H9 (cell line): ENCODE measurements around the gene CETP. TPM values are rescaled to one million over a fixed set of nuclear protein-coding genes. Genes with fewer than 3 reads are reported as not detected.

Experiments used
- DNase-seq: peaks from one replicate; pipeline ENCODE4 v3.0.0-alpha.2; 2017
- H2AFZ ChIP-seq: one replicate; pipeline ENCODE4 v1.6.1; 2013; ENCODE audit warnings: mild to moderate bottlenecking, low read length, control low read depth, moderate library complexity
- H2AK5ac ChIP-seq: 2 replicates; pipeline ENCODE4 v1.6.1; 2013; ENCODE audit warnings: low read length, control low read depth, mixed read lengths; ENCODE audit not compliant: insufficient read length
- H2BK120ac ChIP-seq: one replicate; pipeline ENCODE4 v1.6.1; 2013; ENCODE audit warnings: low read depth, mild to moderate bottlenecking, low read length, control low read depth, inconsistent platforms; ENCODE audit not compliant: poor library complexity, severe bottlenecking
- H2BK12ac ChIP-seq: 2 replicates; pipeline ENCODE4 v1.6.1; 2013; ENCODE audit warnings: low read length, control low read depth, mixed read lengths, low read depth; ENCODE audit not compliant: insufficient read length
- H2BK15ac ChIP-seq: 2 replicates; pipeline ENCODE4 v1.6.1; 2013; ENCODE audit warnings: low read depth, low read length, control low read depth
- H2BK20ac ChIP-seq: one replicate; pipeline ENCODE4 v1.6.1; 2013; ENCODE audit warnings: low read depth, mild to moderate bottlenecking, low read length, control low read depth, inconsistent platforms; ENCODE audit not compliant: poor library complexity, severe bottlenecking
- H2BK5ac ChIP-seq: 2 replicates; pipeline ENCODE4 v1.6.1; 2013; ENCODE audit warnings: low read length, control low read depth, mixed read lengths; ENCODE audit not compliant: insufficient read length
- H3K14ac ChIP-seq: 2 replicates; pipeline ENCODE4 v1.6.1; 2013; ENCODE audit warnings: low read length, control low read depth; ENCODE audit not compliant: insufficient read depth
- H3K18ac ChIP-seq: 2 replicates; pipeline ENCODE4 v1.6.1; 2013; ENCODE audit warnings: low read depth, mild to moderate bottlenecking, mixed read lengths, low read length, control low read depth; ENCODE audit not compliant: insufficient read length
- H3K23ac ChIP-seq: 2 replicates; pipeline ENCODE4 v1.6.1; 2013; ENCODE audit warnings: low read length, control low read depth, mixed read lengths, low read depth; ENCODE audit not compliant: insufficient read length
- H3K23me2 ChIP-seq: 2 replicates; pipeline ENCODE4 v1.6.1; 2013; ENCODE audit warnings: low read depth, mild to moderate bottlenecking, mixed read lengths, low read length, control low read depth; ENCODE audit not compliant: insufficient read length, poor library complexity, severe bottlenecking
- H3K27ac ChIP-seq: 2 replicates; pipeline ENCODE4 v1.5.1; 2013; ENCODE audit warnings: low read length, control low read depth, mixed read lengths, low read depth; ENCODE audit not compliant: insufficient read length
- H3K27me3 ChIP-seq: 2 replicates; pipeline ENCODE4 v1.6.1; 2013; ENCODE audit warnings: low read length, control low read depth, inconsistent platforms; ENCODE audit not compliant: insufficient read depth
- H3K4ac ChIP-seq: 2 replicates; pipeline ENCODE4 v1.6.1; 2013; ENCODE audit warnings: low read depth, mild to moderate bottlenecking, control low read depth, inconsistent platforms, low read length, moderate library complexity
- H3K4me1 ChIP-seq: 2 replicates; pipeline ENCODE4 v1.6.1; 2013; ENCODE audit warnings: low read length, control low read depth, inconsistent platforms; ENCODE audit not compliant: insufficient read depth
- H3K4me2 ChIP-seq: 2 replicates; pipeline ENCODE4 v1.6.1; 2013; ENCODE audit warnings: low read length, control low read depth, mixed read lengths; ENCODE audit not compliant: insufficient read length, insufficient read depth
- H3K56ac ChIP-seq: 2 replicates; pipeline ENCODE4 v1.6.1; 2013; ENCODE audit warnings: low read depth, mild to moderate bottlenecking, mixed read lengths, low read length, control low read depth; ENCODE audit not compliant: insufficient read length
- H3K79me1 ChIP-seq: 2 replicates; pipeline ENCODE4 v1.6.1; 2013; ENCODE audit warnings: low read depth, mild to moderate bottlenecking, moderate library complexity, low read length, control low read depth, inconsistent platforms; ENCODE audit not compliant: insufficient read depth, poor library complexity, severe bottlenecking
- H3K79me2 ChIP-seq: 2 replicates; pipeline ENCODE4 v1.6.1; 2013; ENCODE audit warnings: low read length, control low read depth, inconsistent platforms; ENCODE audit not compliant: insufficient read depth
- H3K9ac ChIP-seq: 2 replicates; pipeline ENCODE4 v1.6.1; 2013; ENCODE audit warnings: low read length, control low read depth, mixed read lengths; ENCODE audit not compliant: insufficient read length; ENCODE audit errors: extremely low read depth
- H3K9me3 ChIP-seq: one replicate; pipeline ENCODE4 v1.6.1; 2013; ENCODE audit warnings: low read depth, low read length, inconsistent platforms; ENCODE audit not compliant: control insufficient read depth
- H3T11ph ChIP-seq: one replicate; pipeline ENCODE4 v1.6.1; 2013; ENCODE audit warnings: mild to moderate bottlenecking, low read length, control low read depth, inconsistent platforms
- H4K20me1 ChIP-seq: one replicate; pipeline ENCODE4 v1.6.1; 2013; ENCODE audit not compliant: control insufficient read depth, insufficient read length, insufficient read depth
- H4K5ac ChIP-seq: 2 replicates; pipeline ENCODE4 v1.6.1; 2013; ENCODE audit warnings: low read depth, mild to moderate bottlenecking, mixed read lengths, low read length, control low read depth; ENCODE audit not compliant: insufficient read length
- H4K8ac ChIP-seq: replicated peaks from 2 replicates; pipeline ENCODE4 v1.6.1; 2013; ENCODE audit warnings: low read length, control low read depth, mixed read lengths, low read depth; ENCODE audit not compliant: insufficient read length
- H4K91ac ChIP-seq: 2 replicates; pipeline ENCODE4 v1.6.1; 2013; ENCODE audit warnings: low read depth, mild to moderate bottlenecking, moderate library complexity, mixed read lengths, low read length, control low read depth; ENCODE audit not compliant: insufficient read length
- H3K27ac Mint-ChIP-seq, 3 experiments: 2 replicates in 2 of 3; 3 replicates in 1 of 3; pipeline ENCODE4 v1.8.0; 2020 to 2021; ENCODE audit warnings: mixed read lengths in 3 of 3, mild to moderate bottlenecking in 1 of 3, moderate library complexity in 1 of 3
- H3K27me3 Mint-ChIP-seq: 2 replicates; pipeline ENCODE4 v1.8.0; 2021; ENCODE audit warnings: low read depth, mild to moderate bottlenecking, moderate library complexity, mixed read lengths
- H3K36me3 Mint-ChIP-seq, 3 experiments: 2 replicates in 2 of 3; 3 replicates in 1 of 3; pipeline ENCODE4 v1.8.0; 2020 to 2021; ENCODE audit warnings: low read depth in 3 of 3, mixed read lengths in 3 of 3; ENCODE audit not compliant: insufficient read depth in 1 of 3
- H3K4me1 Mint-ChIP-seq, 2 experiments: 2 replicates each; pipeline ENCODE4 v1.8.0; 2020; ENCODE audit warnings: mixed read lengths in 2 of 2
- H3K4me3 Mint-ChIP-seq, 2 experiments: 2 replicates in 1 of 2; 3 replicates in 1 of 2; pipeline ENCODE4 v1.8.0; 2020 to 2021; ENCODE audit warnings: mild to moderate bottlenecking in 2 of 2, mixed read lengths in 2 of 2, moderate library complexity in 1 of 2
- H3K9me3 Mint-ChIP-seq, 2 experiments: 2 replicates in 1 of 2; 3 replicates in 1 of 2; pipeline ENCODE4 v1.8.0; 2020; ENCODE audit warnings: mild to moderate bottlenecking in 2 of 2, mixed read lengths in 2 of 2, moderate library complexity in 1 of 2
- CTCF ChIP-seq: fragments of 200-600 bp; sonication (generic); conservative IDR thresholded peaks from 3 replicates; pipeline ENCODE4 v1.8.0; 2021; ENCODE audit warnings: antibody characterized with exemption, mild to moderate bottlenecking
- WGBS: extraction: QIAGEN DNeasy Blood & Tissue Kit; methylation state at CpG from one replicate; pipeline ENCODE4 v1.1.7; 2013; ENCODE audit warnings: missing lambda C conversion rate, low lambda C conversion rate, mixed read lengths; ENCODE audit not compliant: insufficient read length; ENCODE audit errors: extremely low coverage; 5-methylcytosine and 5-hydroxymethylcytosine counted together
- total RNA-seq: library from RNA; stranded (reverse); gene quantifications from 2 replicates; pipeline ENCODE4 v1.2.1, GENCODE V29; 2021

CETP gene
- total RNA-seq, 1 experiment from 2014 or later = not detected

GRCh38 chr16:57028086-57028485, 66.3 kb downstream of the CETP start:
- no peaks in the 10 kb centered on the region for H3K9me3 Mint-ChIP-seq
- H2BK12ac ChIP-seq = no peak overlapping the region
- no peaks in the 10 kb centered on the region for H3K23me2 ChIP-seq
- WGBS = no CpG with 5 or more reads among the region's 4 CpGs
- no peak overlapping the region for H2AK5ac ChIP-seq
- no peak overlapping the region for H2BK120ac ChIP-seq
- no peaks in the 10 kb centered on the region for H4K20me1 ChIP-seq
- H3K23ac ChIP-seq = no peak overlapping the region
- no peak overlapping the region for H3K4me2 ChIP-seq
- peaks cover 9 to 12% of the 10 kb centered on the region in 2 experiments; a peak in 3 of 4 replicates for H3K4me1 Mint-ChIP-seq
- TF ChIP-seq CTCF = no peak
- H3K56ac ChIP-seq = no peak overlapping the region
- peak overlapping the region in 1 of 3 experiments; percentile 52; a peak in 1 of 7 replicates for H3K27ac Mint-ChIP-seq
- H4K8ac ChIP-seq = no peak overlapping the region
- no peak overlapping the region for H3K27ac ChIP-seq
- no peaks in the 10 kb centered on the region for H3K9me3 ChIP-seq
- no peak overlapping the region for H3K14ac ChIP-seq
- no peak overlapping the region for H4K5ac ChIP-seq
- H3T11ph ChIP-seq = no peak overlapping the region
- H2BK20ac ChIP-seq = no peak overlapping the region
- peaks cover 3% of the 10 kb centered on the region for H3K27me3 Mint-ChIP-seq
- H3K4me1 ChIP-seq = no peaks in the 10 kb centered on the region
- H3K9ac ChIP-seq = no peak overlapping the region
- H3K18ac ChIP-seq = no peak overlapping the region
- H3K79me2 ChIP-seq = no peaks in the 10 kb centered on the region
- no peak overlapping the region for H4K91ac ChIP-seq
- no peak overlapping the region for H3K4me3 Mint-ChIP-seq
- no peak overlapping the region for H2AFZ ChIP-seq
- no peak overlapping the region for H2BK15ac ChIP-seq
- H3K36me3 Mint-ChIP-seq = no peaks in the 10 kb centered on the region
- no peak overlapping the region for H3K4ac ChIP-seq
- no peaks in the 10 kb centered on the region for H3K27me3 ChIP-seq
- no peaks in the 10 kb centered on the region for H3K79me1 ChIP-seq
- DNase-seq = peak; percentile 47
- no peak overlapping the region for H2BK5ac ChIP-seq
